Fibroblast of pulmonary artery (primary cell): ENCODE measurements around the gene DIS3.
"Not testable (repeated sequence)": the region's sequence is repeated elsewhere in the genome, so short reads cannot be mapped to it uniquely, and the experiment has no call there.

Source experiments
- DNase-seq: peaks from one replicate; pipeline ENCODE4 v3.0.0-alpha.2; 2010; ENCODE audit warnings: low read depth
- H3K4me3 ChIP-seq: replicated peaks from 2 replicates; pipeline ENCODE4 v1.5.1; 2011; ENCODE audit warnings: low read depth, mild to moderate bottlenecking, control low read depth, low read length, moderate library complexity
- CTCF ChIP-seq: IDR thresholded peaks from 2 replicates; pipeline ENCODE4 v1.5.1; 2011; ENCODE audit warnings: mild to moderate bottlenecking, control low read depth, low read length, inconsistent platforms; ENCODE audit errors: missing control alignments

DIS3 gene

GRCh38 chr13:72781451-72782439 lies at the start of gene DIS3, which contains the start of gene PIBF1:
TSS of gene DIS3 (minus strand) at chr13:72781900. CDS start at chr13:72781832, 68 bp downstream.
TSS of gene PIBF1 (plus strand) at chr13:72782133. CDS start at chr13:72783470, 1,337 bp downstream.
- TF ChIP-seq CTCF: no peak
- peak; percentile 99 for DNase-seq
- peak within 1 kb of the TSS; percentile 97 for H3K4me3 ChIP-seq

- H3K4me3 ChIP-seq: no peak overlapping the region
- no peak for DNase-seq
- TF ChIP-seq CTCF: no peak
Measured at GRCh38 chr13:72823724-72824123, 42.0 kb upstream of the DIS3 start.

GRCh38 chr13:72823081-72823480 lies 41.4 kb upstream of the DIS3 start:
- H3K4me3 ChIP-seq: no peak overlapping the region
- TF ChIP-seq CTCF: no peak
- no peak for DNase-seq

- no peak overlapping the region for H3K4me3 ChIP-seq
- no peak for DNase-seq
- no peak for TF ChIP-seq CTCF
Measured at GRCh38 chr13:72820898-72821279, 39.2 kb upstream of the DIS3 start.

GRCh38 chr13:72820156-72820897 lies 38.6 kb upstream of the DIS3 start:
- H3K4me3 ChIP-seq: no peak overlapping the region
- DNase-seq: peak; percentile 42
- TF ChIP-seq CTCF: no peak

GRCh38 chr13:72808917-72809500 lies 27.3 kb upstream of the DIS3 start:
- H3K4me3 ChIP-seq: no peak overlapping the region
- peak; percentile 39 for TF ChIP-seq CTCF
- DNase-seq: peak; percentile 27

GRCh38 chr13:72806514-72806913 lies 24.8 kb upstream of the DIS3 start:
- not testable (repeated sequence) for H3K4me3 ChIP-seq, DNase-seq
